HepG2 (cell line): ENCODE data around the gene SMAD1. TPM values are rescaled to one million over a fixed set of nuclear protein-coding genes. Genes with fewer than 3 reads are reported as not detected.

Experiments
- GATA4 ChIP-seq: sonication (generic); IDR thresholded peaks from 2 replicates; pipeline ENCODE4 v1.6.1; 2016; ENCODE audit warnings: antibody characterized with exemption, low read depth, borderline replicate concordance
- GTF2F1 ChIP-seq: fragments of 150-350 bp; IDR thresholded peaks from 2 replicates; pipeline ENCODE4 v1.6.1; 2014; ENCODE audit warnings: low read length
- HMG20B ChIP-seq: conservative IDR thresholded peaks from 2 replicates; pipeline ENCODE4 v1.6.1; 2016; ENCODE audit warnings: missing genetic modification reagents, missing compliant biosample characterization
- NFRKB ChIP-seq: fragments of 450-650 bp; IDR thresholded peaks from 2 replicates; pipeline ENCODE4 v1.6.1; 2017
- POGK ChIP-seq: sonication (generic); formaldehyde crosslinking; conservative IDR thresholded peaks from 2 replicates; pipeline ENCODE4 v1.8.0; 2022; ENCODE audit warnings: mild to moderate bottlenecking, moderate library complexity, missing genetic modification reagents
- SRY ChIP-seq: sonication (generic); formaldehyde crosslinking; IDR thresholded peaks from 2 replicates; pipeline ENCODE4 v1.8.0; 2022; ENCODE audit warnings: mild to moderate bottlenecking, missing genetic modification reagents
- ZFP90 ChIP-seq: sonication (generic); formaldehyde crosslinking; IDR thresholded peaks from 2 replicates; pipeline ENCODE4 v1.8.0; 2022; ENCODE audit warnings: missing genetic modification reagents, mild to moderate bottlenecking, inconsistent platforms, borderline replicate concordance
- ZNF382 ChIP-seq: sonication (generic); formaldehyde crosslinking; IDR thresholded peaks from 2 replicates; pipeline ENCODE4 v1.5.0; 2020; ENCODE audit warnings: missing genetic modification reagents, mild to moderate bottlenecking, borderline replicate concordance
- ZNF749 ChIP-seq: sonication (generic); formaldehyde crosslinking; IDR thresholded peaks from 2 replicates; pipeline ENCODE4 v1.8.0; 2022; ENCODE audit warnings: mild to moderate bottlenecking, missing genetic modification reagents, moderate library complexity, borderline replicate concordance
- ZZZ3 ChIP-seq: sonication (generic); formaldehyde crosslinking; IDR thresholded peaks from 2 replicates; pipeline ENCODE4 v1.4.0; 2020; ENCODE audit warnings: missing genetic modification reagents, mild to moderate bottlenecking, borderline replicate concordance
- polyA plus RNA-seq, 8 experiments: library from polyadenylated mRNA; depleted of rRNA in 3 of 8; stranded (reverse) in 7 of 8; unstranded in 1 of 8; fragments of >200 nt; fragmentation: Illumina TruSeq in 4 of 8; extraction: Trizol in 4 of 8; gene quantifications; 2 replicates each; pipeline versions ENCODE4 v1.2.1 to v1.2.3, GENCODE V29; 2011 to 2016; ENCODE audit warnings: low read depth in 4 of 8, missing spikeins in 1 of 8, mixed read lengths in 1 of 8; ENCODE audit not compliant: insufficient read depth in 1 of 8
- total RNA-seq, 5 experiments: library from RNA; depleted of rRNA; stranded (reverse); fragments of >200 nt; fragmentation: Illumina TruSeq; extraction: Trizol; gene quantifications; 2 replicates each; pipeline ENCODE4 v1.2.3, GENCODE V29; 2016; ENCODE audit warnings: low read depth in 1 of 5
- TF ChIP-seq, protein P1 (sequence below): sonication (generic); formaldehyde crosslinking; IDR thresholded peaks from 2 replicates; pipeline ENCODE4 v1.4.0; 2020; ENCODE audit warnings: missing genetic modification reagents, borderline replicate concordance
- TF ChIP-seq, protein P2 (sequence below): sonication (generic); formaldehyde crosslinking; IDR thresholded peaks from 2 replicates; pipeline ENCODE4; 2020; ENCODE audit warnings: missing genetic modification reagents, mild to moderate bottlenecking, borderline replicate concordance

SMAD1 gene
- total and polyA plus RNA-seq, 2 of the 13 experiments (the other 11 are each of a cell fraction or from before 2014, with no cell fraction given): 12.7 to 16.6 TPM

- TF ChIP-seq GTF2F1 (no peak), POGK (CRISPR knock-in tag) (no peak), ZFP90 (no peak), SRY (CRISPR knock-in tag) (no peak), HMG20B (CRISPR knock-in tag) (no peak), ZNF749 (no peak), ZZZ3 (CRISPR knock-in tag) (no peak), ZNF382 (no peak), GATA4 (no peak), NFRKB (no peak)
- TF ChIP-seq, protein P1, sequence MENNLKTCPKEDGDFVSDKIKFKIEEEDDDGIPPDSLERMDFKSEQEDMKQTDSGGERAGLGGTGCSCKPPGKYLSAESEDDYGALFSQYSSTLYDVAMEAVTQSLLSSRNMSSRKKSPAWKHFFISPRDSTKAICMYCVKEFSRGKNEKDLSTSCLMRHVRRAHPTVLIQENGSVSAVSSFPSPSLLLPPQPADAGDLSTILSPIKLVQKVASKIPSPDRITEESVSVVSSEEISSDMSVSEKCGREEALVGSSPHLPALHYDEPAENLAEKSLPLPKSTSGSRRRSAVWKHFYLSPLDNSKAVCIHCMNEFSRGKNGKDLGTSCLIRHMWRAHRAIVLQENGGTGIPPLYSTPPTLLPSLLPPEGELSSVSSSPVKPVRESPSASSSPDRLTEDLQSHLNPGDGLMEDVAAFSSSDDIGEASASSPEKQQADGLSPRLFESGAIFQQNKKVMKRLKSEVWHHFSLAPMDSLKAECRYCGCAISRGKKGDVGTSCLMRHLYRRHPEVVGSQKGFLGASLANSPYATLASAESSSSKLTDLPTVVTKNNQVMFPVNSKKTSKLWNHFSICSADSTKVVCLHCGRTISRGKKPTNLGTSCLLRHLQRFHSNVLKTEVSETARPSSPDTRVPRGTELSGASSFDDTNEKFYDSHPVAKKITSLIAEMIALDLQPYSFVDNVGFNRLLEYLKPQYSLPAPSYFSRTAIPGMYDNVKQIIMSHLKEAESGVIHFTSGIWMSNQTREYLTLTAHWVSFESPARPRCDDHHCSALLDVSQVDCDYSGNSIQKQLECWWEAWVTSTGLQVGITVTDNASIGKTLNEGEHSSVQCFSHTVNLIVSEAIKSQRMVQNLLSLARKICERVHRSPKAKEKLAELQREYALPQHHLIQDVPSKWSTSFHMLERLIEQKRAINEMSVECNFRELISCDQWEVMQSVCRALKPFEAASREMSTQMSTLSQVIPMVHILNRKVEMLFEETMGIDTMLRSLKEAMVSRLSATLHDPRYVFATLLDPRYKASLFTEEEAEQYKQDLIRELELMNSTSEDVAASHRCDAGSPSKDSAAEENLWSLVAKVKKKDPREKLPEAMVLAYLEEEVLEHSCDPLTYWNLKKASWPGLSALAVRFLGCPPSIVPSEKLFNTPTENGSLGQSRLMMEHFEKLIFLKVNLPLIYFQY (CRISPR knock-in tag): no peak
- TF ChIP-seq, protein P2, sequence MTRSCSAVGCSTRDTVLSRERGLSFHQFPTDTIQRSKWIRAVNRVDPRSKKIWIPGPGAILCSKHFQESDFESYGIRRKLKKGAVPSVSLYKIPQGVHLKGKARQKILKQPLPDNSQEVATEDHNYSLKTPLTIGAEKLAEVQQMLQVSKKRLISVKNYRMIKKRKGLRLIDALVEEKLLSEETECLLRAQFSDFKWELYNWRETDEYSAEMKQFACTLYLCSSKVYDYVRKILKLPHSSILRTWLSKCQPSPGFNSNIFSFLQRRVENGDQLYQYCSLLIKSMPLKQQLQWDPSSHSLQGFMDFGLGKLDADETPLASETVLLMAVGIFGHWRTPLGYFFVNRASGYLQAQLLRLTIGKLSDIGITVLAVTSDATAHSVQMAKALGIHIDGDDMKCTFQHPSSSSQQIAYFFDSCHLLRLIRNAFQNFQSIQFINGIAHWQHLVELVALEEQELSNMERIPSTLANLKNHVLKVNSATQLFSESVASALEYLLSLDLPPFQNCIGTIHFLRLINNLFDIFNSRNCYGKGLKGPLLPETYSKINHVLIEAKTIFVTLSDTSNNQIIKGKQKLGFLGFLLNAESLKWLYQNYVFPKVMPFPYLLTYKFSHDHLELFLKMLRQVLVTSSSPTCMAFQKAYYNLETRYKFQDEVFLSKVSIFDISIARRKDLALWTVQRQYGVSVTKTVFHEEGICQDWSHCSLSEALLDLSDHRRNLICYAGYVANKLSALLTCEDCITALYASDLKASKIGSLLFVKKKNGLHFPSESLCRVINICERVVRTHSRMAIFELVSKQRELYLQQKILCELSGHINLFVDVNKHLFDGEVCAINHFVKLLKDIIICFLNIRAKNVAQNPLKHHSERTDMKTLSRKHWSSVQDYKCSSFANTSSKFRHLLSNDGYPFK (CRISPR knock-in tag): no peak
Observed at GRCh38 chr4:145436114-145436513, 45.5 kb upstream of the SMAD1 start (continued).
